Fibroblast of peridontal ligament (primary cell): ENCODE results near the gene TRABD2A.

Experiments used
- DNase-seq: peaks from one replicate; pipeline ENCODE4 v3.0.0-alpha.2; 2010; ENCODE audit errors: extremely low read depth

Gene TRABD2A

GRCh38 chr2:84817239-84817655 lies 63.6 kb downstream of the TRABD2A start:
- no peak for DNase-seq

- DNase-seq: no peak
Measured at GRCh38 chr2:84816426-84817026, 64.4 kb downstream of the TRABD2A start.

GRCh38 chr2:84815146-84815545 lies 65.7 kb downstream of the TRABD2A start:
- peak; percentile 84 for DNase-seq

- DNase-seq: no peak
Measured at GRCh38 chr2:84811839-84812431, 68.9 kb downstream of the TRABD2A start.

- no peak for DNase-seq
Measured at GRCh38 chr2:84808279-84808678, 72.6 kb downstream of the TRABD2A start.

- DNase-seq: peak; percentile 100
Measured at GRCh38 chr2:84807063-84807485, 73.8 kb downstream of the TRABD2A start.

GRCh38 chr2:84805250-84805958 lies 75.5 kb downstream of the TRABD2A start:
- DNase-seq: peak; percentile 73

GRCh38 chr2:84801811-84802210 lies 79.1 kb downstream of the TRABD2A start:
- peak; percentile 25 for DNase-seq

GRCh38 chr2:84800194-84800805 lies 80.6 kb downstream of the TRABD2A start:
- peak; percentile 49 for DNase-seq

- no peak for DNase-seq
Measured at GRCh38 chr2:84799772-84800171, 81.1 kb downstream of the TRABD2A start.

- DNase-seq: no peak
Measured at GRCh38 chr2:84797271-84797670, 83.6 kb downstream of the TRABD2A start.

- DNase-seq: no peak
Measured at GRCh38 chr2:84796798-84797197, 84.1 kb downstream of the TRABD2A start.

GRCh38 chr2:84793641-84794040 lies 87.2 kb downstream of the TRABD2A start:
- DNase-seq: no peak

- peak; percentile 37 for DNase-seq
Measured at GRCh38 chr2:84792856-84793522, 87.9 kb downstream of the TRABD2A start.

- no peak for DNase-seq
Measured at GRCh38 chr2:84788498-84788897, 92.4 kb downstream of the TRABD2A start.

- no peak for DNase-seq
Measured at GRCh38 chr2:84788027-84788426, 92.9 kb downstream of the TRABD2A start.

- no peak for DNase-seq
Measured at GRCh38 chr2:84786601-84787000, 94.3 kb downstream of the TRABD2A start.

- no peak for DNase-seq
Measured at GRCh38 chr2:84785950-84786349, 94.9 kb downstream of the TRABD2A start.

- no peak for DNase-seq
Measured at GRCh38 chr2:84782717-84783442, 98.0 kb downstream of the TRABD2A start.

GRCh38 chr2:84781942-84782716 lies 98.8 kb downstream of the TRABD2A start:
- no peak for DNase-seq

GRCh38 chr2:84779781-84780180 lies 101.1 kb downstream of the TRABD2A start:
- no peak for DNase-seq
